GM18499 (cell line): ENCODE data around the gene LMF2.

Experiments
- ATAC-seq: cut with Tn5 transposase; IDR thresholded peaks from one replicate; pipeline ENCODE4 v1.9.1; 2021; ENCODE audit warnings: moderate number of reproducible peaks; ENCODE audit not compliant: insufficient read depth, unreplicated experiment

LMF2 gene

DNA sequence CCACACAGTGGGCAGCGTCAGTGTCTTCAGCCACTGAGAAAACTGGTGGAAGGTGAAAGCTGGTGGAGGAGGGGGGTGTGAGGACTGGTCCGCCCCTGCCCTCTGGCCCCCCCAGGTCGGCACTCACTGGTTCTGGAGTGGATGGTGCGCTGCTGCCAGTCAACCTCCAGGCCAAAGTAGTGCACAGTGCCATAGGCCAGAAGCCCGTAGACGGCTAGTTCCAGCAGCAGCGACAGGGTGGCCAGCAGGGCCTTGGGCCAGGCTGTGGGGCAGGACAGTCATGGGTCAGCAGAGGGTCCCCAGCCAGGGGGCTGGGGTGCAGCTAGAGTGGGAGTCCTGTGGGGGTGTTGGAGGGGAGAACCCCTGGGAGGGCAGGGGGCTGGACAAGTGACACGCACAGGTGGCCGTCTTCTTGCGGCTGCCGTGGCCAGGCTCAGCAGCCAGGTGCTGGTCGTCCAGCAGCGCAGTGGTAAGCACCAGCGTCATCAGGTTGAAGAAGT is 2.2 kb downstream of the LMF2 start:
- no peak for ATAC-seq

DNA sequence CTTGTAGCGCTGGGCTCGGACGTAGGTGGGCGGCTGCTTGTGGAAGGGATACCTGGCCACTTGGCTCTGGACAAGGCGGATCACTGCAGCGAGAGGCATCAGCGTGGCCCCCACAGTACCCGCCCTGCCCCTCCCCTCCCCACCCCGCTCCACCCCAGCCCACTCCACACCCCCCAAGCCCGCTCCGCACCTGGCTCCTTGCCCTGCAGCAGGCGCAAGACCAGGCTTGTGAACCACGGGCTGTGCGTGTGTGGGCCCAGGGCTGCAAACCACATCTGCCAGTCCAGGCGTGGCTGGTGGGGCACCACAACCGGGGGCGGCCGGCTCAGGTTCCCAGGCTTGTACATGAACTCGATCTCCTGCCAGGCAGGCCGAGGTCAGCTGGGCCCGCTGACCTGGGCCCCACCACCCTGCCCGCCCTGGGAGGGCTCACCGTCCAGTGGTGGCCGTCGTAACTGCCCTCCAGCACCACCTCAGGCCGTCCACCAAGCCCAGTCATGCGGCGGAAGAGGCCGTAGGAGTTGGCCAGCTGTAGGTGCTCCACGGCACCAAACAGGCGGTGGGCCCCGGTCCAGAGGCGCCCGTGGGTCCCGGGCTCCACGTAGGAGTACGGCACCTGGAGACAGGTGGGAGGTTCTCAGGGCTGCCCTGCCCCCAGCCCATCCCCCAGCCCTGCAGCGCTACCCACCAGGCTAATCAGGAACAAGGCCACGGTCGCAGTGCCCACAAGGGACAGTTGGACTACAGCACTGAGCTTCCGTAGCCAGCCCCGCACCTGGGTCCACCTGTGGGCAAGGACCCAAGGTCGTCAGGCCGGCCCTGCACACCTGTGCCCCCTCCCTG is 2.9 kb downstream of the LMF2 start:
- ATAC-seq: no peak

DNA sequence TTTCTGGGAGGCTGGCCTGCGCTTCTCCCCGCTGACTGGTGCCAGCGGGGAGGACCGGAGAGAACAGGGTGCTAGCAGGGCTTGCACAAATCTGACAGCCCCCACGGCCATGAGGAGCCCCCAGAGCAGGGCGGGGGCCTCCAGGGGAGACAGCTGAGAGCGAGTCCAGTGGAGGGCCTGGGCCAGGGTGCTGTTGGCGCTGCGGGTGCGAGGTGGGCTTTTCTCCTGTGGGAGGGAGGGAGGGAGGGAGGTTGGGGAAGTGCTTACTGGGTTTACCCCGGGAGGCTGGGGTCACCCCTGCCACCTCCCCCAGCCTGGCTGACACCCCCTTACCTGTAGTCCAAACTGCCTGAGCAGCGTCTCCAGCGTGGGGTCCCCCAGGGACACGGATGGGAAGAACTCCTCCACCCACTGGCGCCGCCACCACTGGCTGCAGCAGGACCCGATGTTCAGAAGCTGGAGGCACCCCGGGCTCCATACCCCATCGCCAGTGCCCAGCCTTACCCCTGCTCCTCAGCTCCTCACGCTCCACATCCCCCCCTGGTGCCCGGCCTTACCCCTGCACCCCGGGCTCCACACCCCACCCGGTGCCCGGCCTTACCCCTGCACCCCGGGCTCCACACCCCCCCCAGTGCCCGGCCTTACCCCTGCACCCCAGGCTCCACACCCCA is 3.9 kb downstream of the LMF2 start:
- ATAC-seq: no peak

DNA sequence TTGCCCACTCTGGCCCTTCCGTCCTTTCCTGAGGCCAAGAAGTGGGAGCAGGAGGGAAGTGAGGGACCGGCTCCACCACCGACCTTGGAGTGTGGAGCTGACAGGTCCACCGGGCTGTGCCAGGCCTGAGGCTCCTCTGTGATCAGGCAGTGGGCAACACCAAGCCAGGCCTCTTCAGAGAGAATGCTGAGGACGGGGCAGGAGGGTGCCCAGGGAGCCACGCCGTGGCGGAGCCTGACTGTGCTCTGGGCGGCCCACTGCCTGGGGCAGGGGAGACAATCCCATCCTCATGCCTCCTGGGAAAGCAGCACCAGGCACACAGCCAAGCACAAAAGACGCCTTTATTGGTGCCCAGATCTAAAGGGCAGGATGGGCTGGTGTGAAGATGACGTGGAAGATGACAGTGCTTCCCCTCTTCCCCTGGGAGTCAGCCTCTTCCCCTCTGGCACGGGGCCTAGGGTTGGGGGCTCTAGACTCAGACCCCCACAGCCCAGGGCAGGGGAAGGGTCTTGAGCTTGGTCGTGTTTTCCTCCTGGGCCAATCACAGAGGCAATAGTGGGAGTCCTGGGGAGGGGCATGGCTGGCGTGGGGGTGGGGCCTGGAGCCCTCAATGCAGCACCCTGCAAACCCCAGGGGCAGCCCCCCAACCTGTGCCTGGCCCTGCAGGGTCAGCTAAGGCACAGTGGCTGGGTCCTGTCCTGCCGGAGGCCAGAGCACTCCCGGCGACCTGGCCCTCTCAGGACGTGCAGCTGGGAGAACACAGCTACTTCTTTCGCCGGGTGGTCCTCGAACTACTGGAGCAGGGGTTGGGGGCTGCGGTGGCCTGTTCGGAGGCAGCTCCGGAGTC is 4.7 kb downstream of the LMF2 start:
- no peak for ATAC-seq

DNA sequence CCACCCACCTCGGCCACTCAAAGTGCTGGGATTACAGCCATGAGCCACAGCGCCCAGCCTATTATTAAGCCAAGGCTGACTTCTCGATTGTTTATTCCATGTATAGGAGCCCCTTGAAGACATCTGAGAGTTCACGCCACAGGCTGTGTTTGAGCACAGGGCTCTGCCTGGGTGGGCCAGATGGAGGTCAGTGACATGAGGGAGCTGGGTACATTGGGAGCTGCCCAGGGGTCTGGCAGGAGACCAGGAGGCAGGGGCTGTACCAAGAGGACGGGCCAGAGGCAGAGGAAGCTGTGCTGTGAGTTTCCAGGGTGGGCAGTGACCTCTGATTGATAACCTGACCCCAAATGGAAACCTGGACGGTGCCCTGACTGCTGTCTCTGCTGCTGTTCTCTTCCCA is 5.4 kb downstream of the LMF2 start:
- no peak for ATAC-seq

DNA sequence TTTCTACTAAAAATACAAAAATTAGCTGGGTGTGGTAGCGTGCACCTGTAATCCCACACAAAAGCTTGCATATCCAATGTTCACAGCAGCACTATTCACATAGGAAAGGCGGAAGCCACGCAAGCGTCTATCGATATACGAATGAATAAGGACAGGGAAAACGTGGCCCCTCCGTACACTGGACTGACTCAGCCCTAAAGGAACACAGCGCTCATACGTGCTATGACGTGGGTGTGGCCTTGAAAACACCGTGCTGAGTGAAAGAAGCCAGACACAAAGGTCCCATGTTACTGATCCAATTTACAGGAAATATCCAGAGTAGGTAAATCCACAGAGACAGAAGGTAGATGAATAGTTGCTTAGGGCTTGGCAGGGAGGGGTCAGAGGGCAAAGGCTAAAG is 7.0 kb downstream of the LMF2 start:
- ATAC-seq: no peak

DNA sequence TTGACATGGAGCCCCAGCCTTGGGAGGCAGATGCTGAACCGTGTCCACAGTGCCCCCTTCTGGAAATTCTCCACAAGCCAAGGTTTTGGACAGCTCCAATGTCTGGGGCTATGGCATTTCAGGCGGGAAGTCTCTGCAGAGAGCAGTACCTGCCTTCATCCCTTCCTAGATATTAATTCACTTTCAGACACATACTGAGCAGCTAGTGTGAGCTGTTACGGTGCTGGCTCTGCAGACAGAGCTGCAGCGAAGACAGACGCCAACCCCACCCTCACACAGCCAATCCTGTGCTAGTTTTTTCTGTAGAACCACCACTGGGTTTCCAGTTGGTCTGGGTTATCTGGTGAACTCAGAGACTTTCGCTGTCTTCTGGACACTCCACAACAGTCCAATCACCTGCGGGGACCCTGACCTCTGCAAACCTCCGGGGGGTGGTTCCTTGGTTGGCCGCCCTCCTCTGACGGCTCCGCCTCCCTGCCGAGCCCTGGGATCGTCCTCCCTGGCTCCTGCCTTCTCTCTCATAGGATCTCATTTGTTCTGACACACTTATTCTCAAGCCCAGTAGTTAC is 9.1 kb downstream of the LMF2 start:
- no peak for ATAC-seq

DNA sequence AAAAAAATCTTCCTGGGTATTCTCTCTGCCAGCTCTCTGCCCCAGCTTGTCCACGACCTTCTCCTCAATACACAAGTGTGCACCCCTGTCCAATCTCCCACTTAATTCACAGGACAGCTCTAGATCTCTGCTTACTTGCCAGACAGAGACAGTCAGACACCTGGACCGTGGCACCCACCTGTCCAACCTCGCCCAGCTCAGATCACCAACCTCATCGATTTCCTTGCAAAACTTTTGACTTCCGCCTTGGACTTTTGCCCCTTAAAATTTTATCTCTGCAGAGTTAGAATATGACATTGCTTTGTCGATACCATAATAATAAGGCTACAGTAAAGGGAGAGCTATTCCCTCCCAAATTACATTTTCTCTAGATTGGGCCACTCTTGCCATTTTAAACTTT is 10.4 kb downstream of the LMF2 start:
- ATAC-seq: no peak

DNA sequence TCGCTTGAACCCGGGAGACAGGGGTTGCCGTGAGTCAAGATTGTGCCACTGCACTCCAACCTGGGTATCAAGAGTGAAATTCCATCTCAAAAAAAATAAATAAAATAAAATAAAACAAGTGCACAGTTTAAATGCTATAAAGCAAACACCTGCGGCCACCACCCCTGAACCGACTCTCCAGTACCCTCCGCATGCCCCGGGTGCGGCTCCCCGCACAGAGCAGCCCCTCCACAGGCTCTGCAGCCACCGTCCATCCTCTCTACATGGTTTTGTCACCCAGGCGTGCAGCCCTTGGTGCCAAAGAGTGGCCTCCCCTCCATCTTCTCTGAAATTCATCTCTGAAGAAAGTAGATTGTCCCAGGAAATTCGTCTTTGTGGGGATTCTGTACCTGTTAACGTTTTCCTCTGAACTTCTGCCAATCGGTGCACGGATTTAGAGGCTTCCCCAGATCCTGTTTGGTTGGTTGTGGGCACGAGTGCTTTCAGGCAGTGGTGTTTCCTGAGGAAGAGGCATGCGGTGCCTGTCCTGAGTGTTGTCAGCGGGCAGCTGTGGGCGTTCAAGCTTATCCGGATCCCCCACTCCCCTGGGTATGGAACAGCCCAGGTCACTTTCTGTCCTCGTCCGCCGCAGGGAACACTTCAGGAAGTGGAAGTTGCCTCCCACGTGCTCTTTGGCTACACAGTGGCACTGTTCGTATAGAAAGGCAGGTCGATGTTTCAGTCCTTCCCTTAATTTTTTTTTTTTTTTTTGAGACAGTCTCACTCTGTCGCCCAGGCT is 16.8 kb downstream of the LMF2 start:
- ATAC-seq: no peak

DNA sequence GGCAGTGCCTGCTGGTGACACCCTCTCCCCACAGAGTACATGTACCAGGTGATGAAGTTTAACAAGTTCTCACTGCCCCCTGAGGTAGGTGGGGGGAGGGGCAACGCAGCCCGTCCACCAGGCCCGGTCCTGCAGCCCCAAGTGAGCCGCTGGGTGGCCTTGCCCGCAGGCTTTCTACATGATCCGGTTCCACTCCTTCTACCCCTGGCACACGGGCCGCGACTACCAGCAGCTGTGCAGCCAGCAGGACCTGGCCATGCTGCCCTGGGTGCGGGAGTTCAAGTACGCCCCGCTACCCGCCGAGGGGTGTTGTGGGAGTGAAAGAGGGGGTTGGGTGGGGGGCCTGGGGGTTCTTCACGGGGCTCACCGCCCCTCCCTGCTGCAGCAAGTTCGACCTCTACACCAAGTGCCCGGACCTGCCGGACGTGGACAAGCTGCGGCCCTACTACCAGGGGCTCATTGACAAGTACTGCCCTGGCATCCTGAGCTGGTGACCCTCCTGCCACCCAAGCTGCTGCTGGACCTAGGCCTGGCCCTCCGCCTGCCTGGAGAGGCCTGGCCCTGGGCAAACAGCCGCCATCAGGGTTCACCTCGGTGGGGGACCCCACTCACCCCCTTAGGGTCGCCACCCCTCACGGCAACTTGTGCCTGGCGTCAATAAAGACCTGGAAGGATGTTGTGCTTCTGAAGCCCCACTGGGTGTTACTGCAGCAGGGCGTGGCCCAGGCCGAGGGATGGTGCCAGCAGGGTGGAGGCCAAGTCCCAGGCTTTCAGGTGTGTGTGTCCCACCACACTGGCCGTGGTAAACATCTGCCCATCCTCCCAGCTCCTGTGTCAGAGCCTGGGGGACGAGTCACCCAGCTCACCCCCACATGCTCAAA is 17.9 kb downstream of the LMF2 start:
- no peak for ATAC-seq

DNA sequence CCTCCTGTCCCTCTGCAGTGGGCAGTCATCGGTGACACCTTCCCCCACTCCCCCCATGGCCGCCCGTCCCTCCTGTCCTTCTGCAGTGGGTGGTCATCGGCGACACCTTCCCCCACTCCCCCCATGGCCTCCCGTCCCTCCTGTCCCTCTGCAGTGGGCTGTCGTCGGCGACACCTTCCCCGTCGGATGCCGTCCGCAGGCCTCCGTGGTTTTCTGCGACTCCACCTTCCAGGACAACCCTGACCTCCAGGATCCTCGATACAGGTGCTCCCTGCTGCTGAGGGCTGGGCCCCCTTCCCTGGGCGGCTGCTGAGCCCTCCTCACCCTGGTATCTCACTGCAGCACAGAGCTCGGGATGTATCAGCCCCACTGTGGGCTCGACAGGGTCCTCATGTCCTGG is 18.6 kb downstream of the LMF2 start:
- no peak for ATAC-seq

DNA sequence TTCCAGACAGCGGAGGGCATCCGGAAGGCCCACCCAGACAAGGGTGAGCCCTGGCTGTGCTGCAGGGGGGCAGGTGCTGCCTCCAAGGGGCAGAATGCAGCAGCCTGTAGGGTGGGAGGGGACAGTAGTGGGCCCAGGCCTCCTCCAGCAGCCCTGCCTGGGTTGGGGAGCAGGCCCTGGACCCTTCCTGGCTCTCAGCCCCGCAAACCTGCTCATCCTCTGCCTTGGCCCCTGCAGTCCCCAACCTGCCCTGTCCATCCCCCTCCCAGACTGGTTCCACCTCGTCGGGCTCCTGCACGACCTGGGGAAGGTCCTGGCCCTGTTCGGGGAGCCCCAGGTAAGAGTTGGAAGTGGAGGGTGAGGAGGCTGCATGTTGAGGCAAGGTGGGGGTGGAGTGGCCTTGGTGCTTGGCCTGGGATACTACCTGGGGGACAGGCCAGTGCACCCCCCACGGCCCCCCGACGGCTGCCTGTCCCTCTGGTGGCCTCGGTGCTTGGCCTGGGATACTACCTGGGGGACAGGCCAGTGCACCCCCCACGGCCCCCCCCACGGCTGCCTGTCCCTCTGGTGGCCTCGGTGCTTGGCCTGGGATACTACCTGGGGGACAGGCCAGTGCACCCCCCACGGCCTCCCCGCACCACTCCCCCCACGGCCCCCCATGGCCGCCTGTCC is 19.4 kb downstream of the LMF2 start:
- ATAC-seq: no peak

DNA sequence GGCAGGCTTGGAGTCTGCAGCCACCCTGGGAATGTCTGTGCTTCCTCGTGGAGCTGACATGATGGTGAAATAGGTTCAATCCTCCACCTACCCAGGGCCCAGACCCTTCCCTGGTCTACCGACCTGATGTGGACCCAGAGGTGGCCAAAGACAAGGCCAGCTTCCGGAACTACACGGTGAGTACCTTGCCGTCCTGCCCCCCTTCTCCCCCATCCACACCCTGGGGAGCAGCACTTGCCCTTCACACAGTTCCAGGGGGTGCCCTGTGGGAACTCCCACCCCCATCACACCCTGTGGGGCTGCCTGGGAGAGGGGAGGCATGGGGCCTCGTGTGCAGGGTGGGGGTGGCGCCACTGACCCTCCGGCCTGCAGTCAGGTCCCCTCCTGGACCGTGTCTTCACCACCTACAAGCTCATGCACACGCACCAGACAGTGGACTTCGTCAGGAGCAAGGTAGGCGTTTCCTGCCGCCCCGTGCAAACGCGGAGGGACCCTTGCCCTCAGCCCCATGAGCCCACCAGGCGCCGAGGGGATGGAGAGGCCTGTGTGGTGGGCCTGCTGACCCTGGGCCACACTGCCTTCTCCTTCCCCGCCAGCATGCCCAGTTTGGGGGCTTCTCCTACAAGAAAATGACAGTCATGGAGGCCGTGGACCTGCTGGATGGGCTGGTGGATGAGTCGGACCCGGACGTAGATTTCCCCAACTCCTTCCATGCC is 20.1 kb downstream of the LMF2 start:
- no peak for ATAC-seq

DNA sequence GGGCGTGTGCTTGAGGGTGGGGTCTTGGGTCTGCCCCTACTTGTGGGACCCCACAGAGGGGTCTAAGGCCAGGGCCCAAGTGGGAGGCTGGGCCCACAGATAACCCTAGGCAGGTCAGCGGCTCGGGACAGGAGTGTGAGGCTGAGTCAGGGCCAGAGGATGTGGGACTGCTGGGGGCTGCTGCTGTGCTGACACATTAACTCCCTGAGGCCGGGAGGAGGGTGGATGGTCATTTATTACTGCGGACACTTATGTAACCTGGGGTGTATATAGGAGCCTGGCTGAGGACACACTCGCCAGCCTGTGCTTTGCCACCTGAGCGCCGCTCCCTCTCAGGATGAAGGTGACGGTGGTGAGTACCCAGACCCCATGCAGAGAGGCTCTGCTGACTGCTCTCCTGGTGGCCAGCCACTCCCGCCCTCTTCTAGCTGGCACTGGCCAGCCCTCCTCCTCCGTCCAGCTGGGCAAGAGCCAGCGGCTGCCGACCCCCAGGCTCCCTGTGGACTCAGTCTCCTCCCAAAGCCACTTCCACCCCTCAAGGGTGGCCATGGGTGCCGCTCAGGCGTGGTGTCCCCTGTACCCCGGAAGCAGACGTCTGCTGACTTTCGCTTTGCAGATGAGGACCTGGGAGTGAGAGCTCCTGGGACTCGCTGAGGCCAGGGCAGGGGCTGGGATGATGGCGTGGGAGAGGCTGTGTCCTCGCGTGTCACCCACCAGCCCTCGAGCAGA is 20.8 kb downstream of the LMF2 start, which contains the start of gene MIOX:
Gene MIOX, plus strand, starts transcription at position 299 of the 729 bp plus-strand sequence. Its CDS starts 39 bp downstream, at position 338.
- no peak for ATAC-seq

DNA sequence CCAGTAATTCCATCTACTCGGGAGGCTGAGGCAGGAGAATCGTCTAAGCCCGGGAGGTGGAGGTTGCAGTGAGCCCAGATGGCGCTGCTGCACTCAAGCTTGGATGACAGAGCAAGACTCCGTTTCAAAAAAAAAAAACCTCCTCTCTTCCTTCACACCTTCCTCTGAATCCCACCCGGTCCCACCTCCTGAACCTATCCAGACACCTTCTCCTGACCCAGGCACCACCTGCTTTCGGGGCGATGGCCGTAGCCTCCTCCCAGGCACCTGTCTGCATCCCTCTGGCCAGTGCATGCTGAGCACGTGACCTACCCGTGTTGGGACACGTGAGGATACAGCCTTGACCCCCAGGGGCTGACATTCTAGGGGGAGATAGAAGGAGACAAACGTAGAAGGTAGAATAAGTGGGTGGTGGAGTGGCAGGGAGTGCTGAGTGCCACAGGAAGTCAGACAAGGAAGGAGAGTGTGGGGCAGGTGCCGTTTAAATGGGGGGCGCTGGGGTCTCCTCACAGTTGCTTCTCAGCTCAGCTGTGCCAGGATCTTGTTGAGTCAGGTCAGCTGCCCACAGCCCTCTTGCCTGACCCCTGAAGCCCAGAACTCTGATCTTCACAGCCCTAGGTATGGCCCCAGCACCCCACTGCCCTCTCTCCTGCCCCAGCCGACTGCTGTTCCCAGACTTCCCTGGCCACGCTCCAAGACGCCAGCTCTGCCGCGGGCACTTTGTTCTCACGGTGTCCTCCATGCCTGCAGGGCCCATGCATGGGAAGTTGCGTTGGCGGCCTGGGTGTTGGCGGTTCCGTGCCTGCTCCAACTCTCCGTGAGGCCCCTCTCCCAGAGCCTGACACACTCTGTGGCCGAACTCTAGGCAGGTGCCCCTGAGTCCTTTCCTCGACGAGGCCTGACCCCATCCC is 22.0 kb downstream of the LMF2 start:
- no peak for ATAC-seq
